Mesenteric fat pad (tissue), 1 donor: ENCODE results near the gene SP140. TPM values are rescaled to one million over a fixed set of nuclear protein-coding genes. Genes with fewer than 3 reads are reported as not detected.
"Not testable (repeated sequence)": the region's sequence is repeated elsewhere in the genome, so short reads cannot be mapped to it uniquely, and the experiment has no call there.

Source experiments
- DNase-seq: peaks from one replicate; pipeline ENCODE4 v3.0.0-alpha.2; 2020; ENCODE audit warnings: low spot score
- long read RNA-seq: library from polyadenylated mRNA; unstranded; transcript quantifications from one replicate; pipeline ENCODE4 v2.0.0, GENCODE V29; 2020
- total RNA-seq: library from RNA; stranded (reverse); fragmentation: NEBNext Ultra II Directional; extraction: Animal tissue kit (Norgen Biotek cat#: 25700); gene quantifications from one replicate; pipeline ENCODE4 v1.2.1, GENCODE V29; 2021
- donor health status: DM: yes; HTN: yes; CAD: no.

SP140 gene
- total RNA-seq = 2.6 TPM
- long read RNA-seq, partial matches to known transcripts = 1 of 7 reads
- long read RNA-seq, other reads (novel, unspliced or antisense) = 4 of 7 reads

DNA sequence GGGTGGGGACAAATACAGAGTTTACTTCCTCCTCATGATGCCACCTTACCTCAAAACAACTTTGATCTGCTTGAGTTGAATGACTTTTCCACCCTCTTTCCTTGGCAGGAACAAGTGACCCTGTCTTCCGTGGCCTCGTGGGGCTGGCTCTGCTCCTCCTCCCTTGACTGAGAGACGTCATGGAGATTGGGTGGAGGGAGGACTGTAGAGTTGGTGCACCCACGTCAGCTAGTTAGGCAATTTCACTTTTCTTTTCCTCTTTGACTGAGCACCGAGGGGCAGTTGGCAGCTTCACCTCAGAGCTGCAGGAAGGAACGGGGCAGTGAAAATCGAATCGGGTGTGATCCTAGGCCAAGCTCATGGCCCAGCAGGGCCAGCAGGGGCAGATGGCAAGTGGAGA lies at the start of gene SP140:
Gene SP140, plus strand, starts transcription at position 251 of the 400 bp plus-strand sequence. Its CDS starts 109 bp downstream, at position 360.
- DNase-seq = no peak

DNA sequence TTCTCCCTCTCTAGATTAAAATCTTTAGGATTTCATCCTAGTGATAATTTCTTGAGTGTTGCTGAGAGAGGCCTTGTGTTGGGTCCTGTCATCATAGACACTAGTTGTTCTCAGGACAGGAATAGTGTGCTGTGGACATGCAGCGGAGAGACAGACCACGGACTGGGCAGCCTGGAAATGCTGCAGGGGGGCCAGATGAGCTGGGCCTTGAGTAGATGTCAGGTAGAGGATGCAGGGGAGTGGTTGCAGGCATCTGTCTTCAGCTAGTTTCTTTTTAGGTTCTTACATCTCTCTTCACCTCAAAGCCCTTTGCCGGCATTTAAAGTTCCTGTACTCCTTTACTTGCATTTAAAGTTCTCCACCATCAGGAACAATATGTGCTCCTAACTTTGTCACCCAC lies 48.5 kb upstream of the SP140 start:
- no peak for DNase-seq

GRCh38 chr2:230178546-230179485 lies 46.7 kb upstream of the SP140 start:
- DNase-seq = no peak

- DNase-seq = no peak
These were observed 45.6 kb upstream of the SP140 start for GRCh38 chr2:230179907-230180306.

GRCh38 chr2:230181195-230181594 lies 44.3 kb upstream of the SP140 start:
- no peak for DNase-seq

- no peak for DNase-seq
These were observed 40.6 kb upstream of the SP140 start for GRCh38 chr2:230184727-230185578.

DNA sequence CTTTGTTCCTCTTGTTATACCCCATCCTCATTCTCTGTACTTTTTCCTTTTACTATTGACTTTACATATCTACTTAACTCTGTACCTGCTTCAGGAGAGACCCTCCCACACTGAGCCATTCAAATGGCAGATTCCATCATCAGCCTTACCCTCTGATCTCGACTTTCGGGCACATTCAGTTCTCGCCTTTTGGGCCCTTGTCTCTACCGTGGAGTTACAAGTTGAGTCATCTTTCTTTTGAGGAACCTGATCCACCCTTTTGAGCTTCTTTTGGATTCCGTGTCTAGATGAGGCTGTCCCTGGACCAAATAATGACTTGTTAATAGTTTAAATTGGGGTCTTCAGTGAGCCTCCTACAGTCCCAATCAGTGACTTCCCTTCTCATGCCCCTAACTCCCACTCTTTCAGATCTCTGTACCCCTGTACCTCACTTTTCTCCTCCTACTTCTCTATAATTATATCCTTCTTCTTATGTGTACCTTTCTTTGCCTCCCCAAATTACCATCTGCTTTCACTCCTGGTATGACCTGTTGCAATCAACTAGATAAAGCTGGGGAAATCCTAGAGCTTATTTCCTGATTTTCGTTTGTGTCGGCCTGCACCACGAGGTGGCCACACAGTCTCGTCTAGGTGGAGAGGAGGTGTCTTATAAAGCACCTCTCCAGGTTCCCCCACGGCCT lies 23.0 kb upstream of the SP140 start:
- DNase-seq = no peak

GRCh38 chr2:230203110-230203676 lies 22.3 kb upstream of the SP140 start:
- no peak for DNase-seq

- DNase-seq = no peak
These were observed 20.5 kb upstream of the SP140 start for GRCh38 chr2:230205034-230205433.

DNA sequence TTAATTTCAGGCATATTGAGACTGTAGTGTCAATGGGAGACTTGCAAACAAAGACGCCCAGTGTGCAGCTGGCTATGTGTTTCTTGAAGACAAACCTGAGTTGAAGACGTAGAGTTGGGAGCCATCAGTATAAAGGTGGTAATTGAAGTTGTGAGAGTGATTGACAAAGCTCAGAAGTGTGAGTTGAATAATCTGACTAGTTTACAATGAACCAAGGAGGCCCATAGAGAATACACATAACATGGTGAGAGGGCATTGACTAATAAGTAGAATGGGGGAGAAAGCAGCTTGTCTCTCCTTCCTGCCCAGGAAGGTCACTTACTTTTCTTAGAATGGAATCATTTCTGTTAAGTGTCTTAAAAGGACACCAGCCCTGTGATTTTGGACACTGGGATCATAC lies 19.8 kb upstream of the SP140 start:
- DNase-seq = no peak

GRCh38 chr2:230208576-230208975 lies 17.0 kb upstream of the SP140 start:
- no peak for DNase-seq

DNA sequence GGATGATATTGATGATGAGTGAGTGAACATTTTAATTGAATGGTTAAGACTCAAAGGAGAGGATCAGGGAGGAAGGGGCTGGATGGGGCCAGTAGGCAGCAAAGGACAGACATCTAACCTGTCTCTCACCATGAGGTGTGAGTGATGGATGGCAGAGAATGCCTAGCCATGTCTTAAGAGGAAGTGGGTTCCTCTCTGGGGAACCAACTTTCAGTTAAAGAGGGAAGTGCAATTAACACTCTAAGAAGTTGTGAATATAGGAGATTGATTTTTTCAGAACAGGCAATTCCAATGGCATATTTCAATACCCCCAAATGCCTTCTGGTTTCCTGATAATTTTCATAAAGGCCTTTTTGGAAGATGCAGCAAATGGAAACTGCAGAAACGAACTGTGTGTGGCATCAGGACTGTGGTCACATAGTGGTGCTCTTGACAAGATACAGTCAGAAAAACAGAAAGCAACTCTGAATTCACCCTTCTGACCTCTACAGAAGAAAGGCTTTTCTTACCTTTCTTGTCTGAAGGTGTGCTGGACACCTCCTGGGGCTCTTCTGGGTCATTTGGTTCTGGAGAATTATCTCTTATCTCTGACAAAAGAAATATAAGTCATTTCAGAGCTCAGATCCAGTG lies 16.0 kb upstream of the SP140 start:
- DNase-seq = no peak

GRCh38 chr2:230216489-230216888 lies 9.0 kb upstream of the SP140 start:
- DNase-seq = no peak

GRCh38 chr2:230217424-230217823 lies 8.1 kb upstream of the SP140 start:
- no peak for DNase-seq

DNA sequence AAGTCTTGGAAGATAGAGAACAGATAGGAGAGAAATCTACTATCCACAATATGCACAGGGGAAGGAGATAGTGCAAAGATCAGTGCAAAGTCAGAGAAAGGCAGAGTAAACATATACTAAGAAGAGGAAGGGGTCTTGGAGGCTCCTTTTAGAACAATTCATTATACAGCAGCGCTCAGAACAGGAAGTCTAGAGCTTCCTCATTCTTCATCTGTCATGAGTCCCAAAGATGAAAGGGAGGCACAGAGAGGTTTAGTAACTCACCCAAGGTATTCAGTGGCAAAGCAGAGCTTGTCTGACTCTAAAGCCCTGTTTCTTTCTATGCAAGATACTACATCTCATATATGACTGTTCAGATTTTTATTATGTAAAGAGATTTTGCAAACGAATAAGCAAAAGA lies 7.1 kb upstream of the SP140 start:
- DNase-seq = no peak

- DNase-seq = no peak
These were observed 5.9 kb upstream of the SP140 start, which contains the start of gene SP110 for GRCh38 chr2:230219419-230220331. TSS of gene SP110 (minus strand) at chr2:230219984. CDS start at chr2:230216927, 3,057 bp downstream.

DNA sequence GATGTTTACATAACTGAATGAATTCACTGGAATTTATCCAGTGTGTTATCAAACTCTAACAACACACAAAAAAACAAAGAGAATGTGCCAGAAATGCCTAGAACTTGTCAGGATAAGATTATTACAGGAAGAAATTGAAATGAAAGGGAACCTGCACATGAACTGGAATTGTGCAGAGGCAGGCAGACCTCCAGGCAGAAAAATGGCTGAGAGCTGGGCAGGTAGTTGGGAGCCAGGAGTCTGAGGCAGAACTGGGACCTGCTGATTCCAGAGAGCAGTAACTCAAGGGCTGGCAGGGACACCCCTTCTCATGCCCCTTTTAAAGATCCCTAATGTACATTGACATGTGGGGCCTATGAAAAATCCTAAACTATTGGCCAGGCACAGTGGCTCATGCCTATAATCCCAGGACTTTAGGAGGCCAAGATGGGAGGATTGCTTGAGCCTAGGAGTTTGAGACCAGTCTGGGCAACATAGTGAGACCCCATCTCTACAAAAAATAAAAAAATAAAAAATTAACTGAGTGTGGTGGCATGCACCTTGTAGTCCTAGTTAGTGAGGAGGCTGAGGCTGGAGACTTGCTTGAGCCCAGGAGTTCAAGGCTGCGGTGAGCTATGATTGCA lies 5.1 kb upstream of the SP140 start:
- no peak for DNase-seq

- DNase-seq = no peak
These were observed 4.0 kb upstream of the SP140 start for GRCh38 chr2:230221493-230221892.

GRCh38 chr2:230222829-230223228 lies 2.7 kb upstream of the SP140 start:
- DNase-seq = not testable (repeated sequence)
